Activated naive CD8-positive, alpha-beta T cell treated with anti-CD3 and anti-CD28 coated beads, Interleukin-2, amount 10 ng/mL, durations not matched to agents 7 days and 5 days (primary cell): ENCODE results near the gene ITGB7. TPM values are rescaled to one million over a fixed set of nuclear protein-coding genes. Genes with fewer than 3 reads are reported as not detected.
"Not testable (repeated sequence)": the region's sequence is repeated elsewhere in the genome, so short reads cannot be mapped to it uniquely, and the experiment has no call there.

Source experiments
- ATAC-seq: fragments of 150-1000 bp; cut with Tn5 transposase; one replicate; pipeline ENCODE4 v1.10.0; 2021; ENCODE audit warnings: low read depth, moderate library complexity
- POLR2A ChIA-PET: fragments of 350-600 bp; sonication (Branson Sonifier 250); formaldehyde crosslinking; loops from one replicate; lab custom pipeline; 2021; ENCODE audit warnings: antibody characterized with exemption; lab: Charles Lee
- DNase-seq: peaks from one replicate; pipeline ENCODE4 v3.0.0; 2021
- H3K27ac Mint-ChIP-seq: one replicate; pipeline ENCODE4 v1.8.0; 2022; ENCODE audit warnings: mild to moderate bottlenecking, mixed read lengths
- H3K27me3 Mint-ChIP-seq: one replicate; pipeline ENCODE4 v1.8.0; 2022; ENCODE audit warnings: mild to moderate bottlenecking, moderate library complexity, mixed read lengths
- H3K36me3 Mint-ChIP-seq: one replicate; pipeline ENCODE4 v1.8.0; 2021; ENCODE audit warnings: mild to moderate bottlenecking, mixed read lengths
- H3K4me1 Mint-ChIP-seq: one replicate; pipeline ENCODE4 v1.8.0; 2021; ENCODE audit warnings: mixed read lengths
- H3K4me3 Mint-ChIP-seq: one replicate; pipeline ENCODE4 v1.8.0; 2022; ENCODE audit warnings: mild to moderate bottlenecking, moderate library complexity, mixed read lengths
- H3K9me3 Mint-ChIP-seq: one replicate; pipeline ENCODE4 v1.8.0; 2021; ENCODE audit warnings: mixed read lengths
- total RNA-seq, 2 experiments: library from RNA; stranded (reverse); gene quantifications; one replicate each; pipeline ENCODE4 v1.2.3, GENCODE V29; 2021

Gene ITGB7
- total RNA-seq, 2 experiments from 2014 or later = 415 to 420 TPM

DNA sequence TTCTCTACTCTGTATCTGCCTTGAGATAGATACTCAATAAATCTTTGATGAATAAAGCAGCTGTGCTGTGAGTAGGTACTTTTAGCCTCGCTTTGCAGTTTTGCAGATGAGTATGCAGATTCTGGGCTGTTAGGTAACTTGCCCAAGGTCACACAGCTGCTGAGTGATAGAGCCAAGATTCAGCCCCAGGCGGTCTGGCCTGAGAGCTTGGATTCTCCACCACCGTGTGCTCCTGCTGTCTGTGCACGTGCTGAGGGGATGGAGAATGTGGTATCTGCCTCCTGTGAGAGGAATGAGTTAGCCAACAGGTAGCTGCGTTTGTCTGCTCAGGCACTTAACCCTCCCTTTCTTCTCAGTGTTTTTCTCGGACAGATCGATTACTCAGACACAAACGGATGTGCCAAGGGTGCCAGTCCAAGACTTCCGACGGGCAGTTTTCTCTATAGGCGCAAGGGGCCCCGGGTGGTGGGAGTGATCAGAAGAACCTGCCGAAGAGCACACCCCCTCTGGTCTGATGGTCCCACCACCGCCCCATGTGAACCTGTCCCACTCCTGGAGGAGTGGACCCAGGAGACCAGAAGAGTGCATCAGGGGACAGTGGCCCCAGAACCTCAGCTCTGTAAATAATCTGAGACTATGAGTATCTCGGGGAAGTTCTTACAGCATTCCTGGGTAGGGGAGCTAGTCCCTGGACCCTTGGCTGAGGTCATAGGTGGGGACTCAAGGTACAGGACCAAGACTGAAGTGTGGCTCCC, 19.7 kb downstream of the ITGB7 start:
- DNase-seq (no peak), ATAC-seq (no peak)
- peaks cover 36% of the 10 kb centered on the region for H3K36me3 Mint-ChIP-seq
- no peak overlapping the region for H3K4me3 Mint-ChIP-seq
- H3K27ac Mint-ChIP-seq = no peak overlapping the region
- H3K4me1 Mint-ChIP-seq = peaks cover 31% of the 10 kb centered on the region
- POLR2A ChIA-PET = interaction anchor here (1.1 to 4.9 kb wide), 5 partner anchors 12 to 134 kb away, joined by 3 to 28 read pairs (median 5); partner anchors contain the start of genes AAAS, ESPL1 and ITGB7
- H3K9me3 Mint-ChIP-seq = no peaks in the 10 kb centered on the region
- H3K27me3 Mint-ChIP-seq = no peaks in the 10 kb centered on the region

DNA sequence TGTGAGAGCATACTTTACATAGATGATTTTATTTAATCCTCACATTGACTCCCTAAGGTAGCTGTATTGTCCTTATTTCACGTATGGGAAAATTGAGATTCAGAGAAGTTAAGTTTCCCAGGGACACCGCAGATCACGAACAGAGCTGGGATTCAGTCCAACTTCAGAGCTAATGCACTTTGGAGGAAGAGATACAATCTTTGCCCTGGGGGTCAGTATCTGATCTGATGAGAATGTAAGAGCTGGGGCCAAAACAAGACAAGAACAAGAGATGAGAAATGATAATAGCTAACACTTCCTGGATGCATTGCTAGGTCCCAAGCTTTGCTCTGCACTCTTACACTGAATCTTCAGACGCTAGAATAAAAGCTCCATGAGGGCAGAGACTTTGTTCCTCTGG, 20.3 kb downstream of the ITGB7 start:
- H3K4me1 Mint-ChIP-seq = peaks cover 34% of the 10 kb centered on the region
- POLR2A ChIA-PET = interaction anchor here (0.9 to 4.9 kb wide), 5 partner anchors 12 to 134 kb away, joined by 3 to 28 read pairs (median 5); partner anchors contain the start of genes AAAS and ESPL1
- H3K9me3 Mint-ChIP-seq = no peaks in the 10 kb centered on the region
- no peak overlapping the region for H3K4me3 Mint-ChIP-seq
- H3K27ac Mint-ChIP-seq = no peak overlapping the region
- ATAC-seq = no peak
- H3K27me3 Mint-ChIP-seq = no peaks in the 10 kb centered on the region
- no peak for DNase-seq
- peaks cover 41% of the 10 kb centered on the region for H3K36me3 Mint-ChIP-seq

GRCh38 chr12:53185582-53186153, 21.4 kb downstream of the ITGB7 start:
- H3K4me1 Mint-ChIP-seq = peaks cover 38% of the 10 kb centered on the region
- DNase-seq (no peak), ATAC-seq (no peak)
- H3K27me3 Mint-ChIP-seq = no peaks in the 10 kb centered on the region
- POLR2A ChIA-PET = interaction anchor here (0.9 to 1.1 kb wide), 3 partner anchors 26 to 110 kb away, joined by 3 read pairs; partner anchors contain the start of gene PFDN5
- H3K36me3 Mint-ChIP-seq = peaks cover 40% of the 10 kb centered on the region
- H3K9me3 Mint-ChIP-seq = no peaks in the 10 kb centered on the region
- H3K4me3 Mint-ChIP-seq = no peak overlapping the region
- H3K27ac Mint-ChIP-seq = no peak overlapping the region

DNA sequence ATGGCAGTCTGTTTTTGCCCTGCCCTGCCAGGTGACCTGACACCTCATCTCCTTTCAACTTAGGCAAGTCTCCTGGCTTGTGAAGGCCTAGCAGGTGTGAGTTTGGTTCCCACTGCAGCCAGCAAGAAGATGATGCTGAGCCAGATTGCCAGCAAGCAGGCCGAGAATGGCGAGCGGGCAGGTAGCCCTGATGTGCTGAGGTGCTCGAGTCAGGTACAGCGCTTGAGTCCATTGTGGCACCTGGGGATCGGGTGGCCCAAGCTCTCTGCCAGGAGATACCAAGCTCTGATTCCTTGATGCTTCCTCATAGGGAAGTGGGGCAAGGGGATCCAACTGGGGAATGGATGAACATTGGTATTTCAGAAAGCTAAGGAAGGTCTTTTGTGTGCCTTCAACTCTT, 22.2 kb downstream of the ITGB7 start:
- Mint-ChIP-seq H3K4me1 (peaks cover 33% of the 10 kb centered on the region), H3K4me3 (no peak overlapping the region), H3K36me3 (peaks cover 40% of the 10 kb centered on the region), H3K27ac (peak overlapping the region; percentile 56), H3K27me3 (no peaks in the 10 kb centered on the region), H3K9me3 (no peaks in the 10 kb centered on the region)
- ATAC-seq (no peak), DNase-seq (no peak)
- POLR2A ChIA-PET = interaction anchor here (0.9 to 1.3 kb wide), 4 partner anchors 14 to 111 kb away, joined by 3 read pairs; partner anchors contain the start of gene PFDN5

DNA sequence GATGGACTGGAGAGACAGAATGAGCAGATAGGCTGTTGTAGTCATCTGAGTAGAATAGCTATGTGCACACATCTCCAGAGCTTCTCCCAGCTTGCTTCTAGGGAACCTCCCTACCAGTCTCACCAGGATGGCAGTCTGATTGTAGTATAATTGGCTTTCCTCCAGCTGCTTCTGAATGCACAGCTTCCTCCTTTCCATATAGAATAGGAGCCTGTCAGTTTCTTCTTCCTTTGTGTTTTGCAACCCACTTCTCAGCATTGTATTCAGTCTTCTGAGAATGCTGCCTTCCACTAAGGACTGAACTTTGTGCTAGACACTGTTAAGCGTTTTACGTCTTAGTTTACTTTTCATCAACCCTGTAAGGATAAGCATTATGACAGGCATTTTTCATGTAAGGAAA, 24.1 kb downstream of the ITGB7 start:
- Mint-ChIP-seq H3K9me3 (no peaks in the 10 kb centered on the region), H3K27me3 (no peaks in the 10 kb centered on the region), H3K4me3 (peak overlapping the region; percentile 21), H3K27ac (no peak overlapping the region), H3K4me1 (peaks cover 39% of the 10 kb centered on the region), H3K36me3 (peaks cover 40% of the 10 kb centered on the region)
- DNase-seq = no peak
- ATAC-seq = no peak
- POLR2A ChIA-PET = interaction anchor here (1.6 to 4.6 kb wide), 4 partner anchors 15 to 37 kb away, joined by 4 to 57 read pairs (median 32); partner anchors contain the start of gene ITGB7

- POLR2A ChIA-PET = interaction anchor here (1.3 to 4.6 kb wide), 9 partner anchors 11 to 110 kb away, joined by 3 to 57 read pairs (median 10); partner anchors contain the start of genes ITGB7 and SOAT2
- ATAC-seq = no peak
- Mint-ChIP-seq H3K27me3 (no peaks in the 10 kb centered on the region), H3K4me1 (peaks cover 36% of the 10 kb centered on the region), H3K27ac (no peak overlapping the region), H3K36me3 (peaks cover 32% of the 10 kb centered on the region), H3K9me3 (no peaks in the 10 kb centered on the region), H3K4me3 (peak overlapping the region; percentile 86)
- no peak for DNase-seq
Measured at GRCh38 chr12:53181935-53182334, 25.1 kb downstream of the ITGB7 start.

- Mint-ChIP-seq H3K9me3 (no peaks in the 10 kb centered on the region), H3K4me3 (peak overlapping the region; percentile 86), H3K27ac (peak overlapping the region; percentile 83), H3K36me3 (peaks cover 27% of the 10 kb centered on the region), H3K27me3 (no peaks in the 10 kb centered on the region), H3K4me1 (peaks cover 36% of the 10 kb centered on the region)
- peak; percentile 35 for ATAC-seq
- DNase-seq = peak; percentile 81
- POLR2A ChIA-PET = interaction anchor here (0.5 to 4.6 kb wide), 29 partner anchors 8 to 241 kb away, joined by 3 to 57 read pairs (median 6); partner anchors contain the start of genes EIF4B, ESPL1, ITGB7 and MYG1
Measured at GRCh38 chr12:53180931-53181645, 26.0 kb downstream of the ITGB7 start.

GRCh38 chr12:53180220-53180930, 26.7 kb downstream of the ITGB7 start, which contains the start of the genes CSAD and ZNF740:
Gene CSAD, minus strand, starts transcription at chr12:53180925. Its CDS starts 7,455 bp downstream, at chr12:53173470.
Gene ZNF740, plus strand, starts transcription at chr12:53180722. Its CDS starts 1,262 bp downstream, at chr12:53181984.
- Mint-ChIP-seq H3K27ac (peak within 1 kb of the TSS; percentile 93), H3K36me3 (peaks cover 26% of the 10 kb centered on the region), H3K4me1 (peaks cover 36% of the 10 kb centered on the region), H3K9me3 (no peaks in the 10 kb centered on the region), H3K27me3 (no peaks in the 10 kb centered on the region), H3K4me3 (peak within 1 kb of the TSS; percentile 86)
- ATAC-seq = peak; percentile 97
- POLR2A ChIA-PET = interaction anchor here (0.5 to 4.6 kb wide), 28 partner anchors 9 to 320 kb away, joined by 3 to 57 read pairs (median 6); partner anchors contain the start of genes EIF4B, ESPL1, ITGB7 and MYG1
- peak; percentile 94 for DNase-seq

- Mint-ChIP-seq H3K27ac (peak overlapping the region; percentile 93), H3K4me1 (peaks cover 38% of the 10 kb centered on the region), H3K36me3 (peaks cover 21% of the 10 kb centered on the region), H3K4me3 (peak overlapping the region; percentile 86), H3K27me3 (no peaks in the 10 kb centered on the region), H3K9me3 (no peaks in the 10 kb centered on the region)
- no peak for DNase-seq
- ATAC-seq = no peak
- POLR2A ChIA-PET = interaction anchor here (0.7 to 4.6 kb wide), 23 partner anchors 9 to 321 kb away, joined by 3 to 57 read pairs (median 7); partner anchors contain the start of genes EIF4B, ESPL1, ITGB7 and MYG1
Measured at GRCh38 chr12:53179687-53180219, 27.3 kb downstream of the ITGB7 start.

DNA sequence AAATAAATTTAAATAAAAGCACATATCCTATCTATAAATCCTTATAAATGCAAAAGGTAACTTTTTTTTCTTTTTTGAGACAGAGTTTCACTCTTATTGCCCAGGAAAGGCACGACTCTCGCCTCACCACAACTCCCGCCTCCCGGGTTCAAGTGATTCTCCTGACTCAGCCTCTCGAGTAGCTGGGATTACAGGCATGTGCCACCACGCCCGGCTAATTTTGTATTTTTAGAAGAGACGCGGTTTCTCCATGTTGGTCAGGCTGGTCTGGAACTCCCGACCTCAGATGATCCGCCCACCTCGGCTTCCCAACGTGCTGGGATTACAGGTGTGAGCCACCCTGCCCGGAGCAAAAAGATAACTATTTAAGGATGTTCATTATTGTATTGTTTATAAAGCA, 28.2 kb downstream of the ITGB7 start:
- H3K4me1 Mint-ChIP-seq = peaks cover 34% of the 10 kb centered on the region
- POLR2A ChIA-PET = interaction anchor here (0.7 to 4.2 kb wide), 4 partner anchors 12 to 170 kb away, joined by 3 to 57 read pairs (median 6); partner anchors contain the start of gene ITGB7
- DNase-seq, H3K9me3 Mint-ChIP-seq, H3K27me3 Mint-ChIP-seq, ATAC-seq: not testable (repeated sequence)
- H3K36me3 Mint-ChIP-seq = peaks cover 18% of the 10 kb centered on the region
- peak overlapping the region; percentile 86 for H3K4me3 Mint-ChIP-seq
- peak overlapping the region; percentile 93 for H3K27ac Mint-ChIP-seq

- Mint-ChIP-seq H3K4me1 (peaks cover 28% of the 10 kb centered on the region), H3K36me3 (peaks cover 12% of the 10 kb centered on the region)
- POLR2A ChIA-PET = interaction anchor here (1.0 kb wide), 1 partner anchor 90 kb away, joined by 3 read pairs; no protein-coding TSS in a partner anchor
- not testable (repeated sequence) for H3K9me3 Mint-ChIP-seq, ATAC-seq, H3K27me3 Mint-ChIP-seq, H3K27ac Mint-ChIP-seq, H3K4me3 Mint-ChIP-seq, DNase-seq
Measured at GRCh38 chr12:53177447-53177846, 29.6 kb downstream of the ITGB7 start.
